Esophagus squamous epithelium (tissue), 4 donors: ENCODE measurements around the gene KRTAP5-9.
"Not testable (repeated sequence)": the region's sequence is repeated elsewhere in the genome, so short reads cannot be mapped to it uniquely, and the experiment has no call there.

Experiments used
- CTCF ChIP-seq, 6 experiments: fragments of 450-650 bp in 4 of 6; fragments of 200-600 bp in 2 of 6; sonication (generic) in 2 of 6; IDR thresholded peaks; one replicate each; pipeline ENCODE4 v1.5.1; 2016 to 2019; ENCODE audit warnings: antibody characterized with exemption in 6 of 6, mild to moderate bottlenecking in 4 of 6, moderate library complexity in 4 of 6
- POLR2A ChIP-seq, 4 donors: fragments of 450-650 bp; IDR thresholded peaks; one replicate each; pipeline ENCODE4 v1.6.1; 2017; ENCODE audit warnings: antibody characterized with exemption in 4 of 4, mild to moderate bottlenecking in 4 of 4, moderate library complexity in 3 of 4

GRCh38 chr11:71537977-71538665 lies 10.1 kb upstream of the KRTAP5-9 start, which contains the start of gene KRTAP5-8:
- TF ChIP-seq CTCF, POLR2A (IDR thresholded peaks at IDR 0.05): not testable (repeated sequence)
